Thymus (tissue), 11 donors: ENCODE measurements around the gene NEGR1. TPM values are rescaled to one million over a fixed set of nuclear protein-coding genes. Genes with fewer than 3 reads are reported as not detected.
"Not testable (repeated sequence)": the region's sequence is repeated elsewhere in the genome, so short reads cannot be mapped to it uniquely, and the experiment has no call there.

Experiments
- DNase-seq, 9 donors: peaks; one replicate each; pipeline ENCODE4 v3.0.0-alpha.2; 2013; ENCODE audit warnings: low spot score in 9 of 9, low read depth in 6 of 9, missing footprints in 1 of 9
- H3K27ac ChIP-seq, 2 donors: one replicate each; pipeline ENCODE4 v1.5.1; 2013; ENCODE audit warnings: control low read depth in 1 of 2, low read depth in 1 of 2, low read length in 1 of 2, mild to moderate bottlenecking in 1 of 2, moderate library complexity in 1 of 2
- H3K27me3 ChIP-seq, 2 donors: one replicate each; pipeline ENCODE4 v1.5.1; 2013; ENCODE audit warnings: low read length in 1 of 2; ENCODE audit not compliant: control insufficient read depth in 2 of 2, insufficient read depth in 1 of 2
- H3K36me3 ChIP-seq, 2 donors: one replicate each; pipeline ENCODE4 v1.5.1; 2013; ENCODE audit warnings: low read length in 1 of 2, mild to moderate bottlenecking in 1 of 2, moderate library complexity in 1 of 2; ENCODE audit not compliant: control insufficient read depth in 2 of 2, insufficient read depth in 2 of 2
- H3K4me1 ChIP-seq, 2 donors: one replicate each; pipeline ENCODE4 v1.5.1; 2013; ENCODE audit warnings: low read length in 2 of 2; ENCODE audit not compliant: control insufficient read depth in 2 of 2, insufficient read depth in 2 of 2
- H3K4me3 ChIP-seq, 2 donors: one replicate each; pipeline ENCODE4 v1.5.1; 2013; ENCODE audit warnings: low read length in 2 of 2, control low read depth in 1 of 2, mild to moderate bottlenecking in 1 of 2
- H3K9me3 ChIP-seq, 2 donors: one replicate each; pipeline ENCODE4 v1.5.1; 2013; ENCODE audit warnings: low read length in 1 of 2, mild to moderate bottlenecking in 1 of 2; ENCODE audit not compliant: control insufficient read depth in 2 of 2, insufficient read depth in 1 of 2
- WGBS: extraction: QIAGEN DNeasy Blood & Tissue Kit; methylation state at CpG from one replicate; pipeline ENCODE4 v1.1.7; 2013; 5-methylcytosine and 5-hydroxymethylcytosine counted together
- polyA plus RNA-seq: library from polyadenylated mRNA; stranded (reverse); fragments of 200-250 nt; gene quantifications from one replicate; pipeline ENCODE4 v1.2.3, GENCODE V29; 2013
- total RNA-seq: library from RNA; stranded (reverse); fragments of 120-200 nt; gene quantifications from one replicate; pipeline ENCODE4 v1.2.4, GENCODE V29; 2013
- donor health status: healthy.

NEGR1 gene
- total and polyA plus RNA-seq, 2 donors, result 2.8 to 3.3 TPM

DNA sequence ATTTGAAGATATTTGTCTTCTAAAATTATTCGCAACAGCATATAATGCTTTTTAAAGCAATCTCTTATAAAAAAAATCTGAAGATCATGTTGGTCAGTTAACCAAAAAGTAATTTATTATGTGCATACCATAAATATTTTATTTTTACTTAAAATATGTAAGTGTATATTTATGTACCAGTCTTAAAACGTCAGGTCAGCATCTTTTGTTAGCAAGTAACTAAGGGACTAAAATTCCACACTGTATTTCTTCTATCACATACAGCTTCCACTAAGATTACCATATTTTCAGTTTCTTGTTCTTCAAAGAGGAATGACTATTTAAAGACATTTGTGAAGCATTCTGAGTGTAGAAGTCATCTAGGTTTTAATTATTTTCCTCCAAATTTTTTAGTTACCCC, 19.6 kb downstream of the NEGR1 start:
- no peak overlapping the region for H3K27ac ChIP-seq
- no peak overlapping the region for H3K4me3 ChIP-seq
- no peaks in the 10 kb centered on the region for H3K9me3 ChIP-seq
- WGBS, result 96% methylated on average over 2 of the region's 2 CpGs
- no peak for DNase-seq
- H3K27me3 ChIP-seq, result no peaks in the 10 kb centered on the region
- H3K36me3 ChIP-seq, result no peaks in the 10 kb centered on the region
- no peaks in the 10 kb centered on the region for H3K4me1 ChIP-seq

DNA sequence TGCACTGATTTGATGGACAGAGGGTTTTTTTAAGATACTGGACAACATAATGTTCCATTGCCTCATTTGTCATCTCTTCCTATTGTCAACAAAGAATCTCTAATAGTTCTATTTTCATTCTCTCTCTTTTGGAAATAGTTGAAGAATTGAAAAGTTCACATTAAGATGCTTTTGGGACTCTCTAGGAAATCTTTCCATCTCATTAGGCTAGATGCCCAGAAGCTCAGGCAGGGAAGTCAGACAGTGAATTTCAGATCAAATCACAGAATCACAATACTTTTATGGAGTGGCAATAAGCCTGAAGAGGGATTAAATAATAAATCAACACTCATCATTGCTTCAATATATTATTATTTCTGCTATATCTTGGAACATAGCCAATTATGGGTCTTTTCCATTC, 29.2 kb downstream of the NEGR1 start:
- DNase-seq, result no peak
- Histone ChIP-seq H3K36me3 (no peaks in the 10 kb centered on the region), H3K4me3 (no peak overlapping the region), H3K27me3 (no peaks in the 10 kb centered on the region), H3K9me3 (no peaks in the 10 kb centered on the region), H3K27ac (no peak overlapping the region), H3K4me1 (no peaks in the 10 kb centered on the region)

DNA sequence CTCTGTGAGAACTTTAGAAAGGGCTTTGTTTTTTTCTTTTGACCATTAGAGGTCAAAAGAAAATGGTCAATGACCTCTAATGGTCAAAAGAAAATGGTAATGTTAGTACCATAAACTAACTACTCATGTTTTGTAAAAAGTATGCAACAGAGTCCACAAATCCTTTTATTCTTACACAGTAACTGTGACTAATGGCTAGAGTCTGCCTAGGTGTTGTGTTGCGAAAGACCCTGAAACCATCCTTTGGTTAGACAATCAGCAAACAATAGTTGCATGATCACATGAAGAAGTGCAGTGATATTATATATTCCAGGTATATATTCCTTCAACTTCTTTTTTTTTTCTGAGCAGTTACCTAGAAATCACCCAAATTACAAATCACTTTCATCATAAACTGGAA, 40.9 kb downstream of the NEGR1 start:
- WGBS, result 97% methylated on average over 1 of the region's 1 CpG
- no peak overlapping the region for H3K27ac ChIP-seq
- H3K4me3 ChIP-seq, result no peak overlapping the region
- H3K9me3 ChIP-seq, result no peaks in the 10 kb centered on the region
- H3K36me3 ChIP-seq, result no peaks in the 10 kb centered on the region
- no peaks in the 10 kb centered on the region for H3K4me1 ChIP-seq
- H3K27me3 ChIP-seq, result no peaks in the 10 kb centered on the region
- DNase-seq, result no peak

DNA sequence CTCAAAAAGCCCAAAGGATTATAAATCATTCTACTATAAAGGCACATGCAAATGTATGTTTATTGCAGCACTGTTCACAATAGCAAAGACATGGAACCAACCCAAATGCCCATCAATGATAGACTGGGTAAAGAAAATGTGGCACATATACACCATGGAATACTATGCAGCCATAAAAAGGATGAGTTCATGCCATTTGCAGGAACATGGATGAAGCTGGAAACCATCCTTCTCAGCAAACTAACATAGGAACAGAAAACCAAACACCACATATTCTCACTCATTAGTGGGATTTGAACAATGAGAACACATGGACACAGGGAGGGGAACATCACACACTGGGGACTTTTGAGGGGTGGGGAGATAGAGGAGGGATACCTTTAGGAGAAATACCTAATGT, 46.4 kb downstream of the NEGR1 start:
- H3K9me3 ChIP-seq, H3K27me3 ChIP-seq, DNase-seq, H3K27ac ChIP-seq, H3K4me1 ChIP-seq, H3K36me3 ChIP-seq, H3K4me3 ChIP-seq: not testable (repeated sequence)

DNA sequence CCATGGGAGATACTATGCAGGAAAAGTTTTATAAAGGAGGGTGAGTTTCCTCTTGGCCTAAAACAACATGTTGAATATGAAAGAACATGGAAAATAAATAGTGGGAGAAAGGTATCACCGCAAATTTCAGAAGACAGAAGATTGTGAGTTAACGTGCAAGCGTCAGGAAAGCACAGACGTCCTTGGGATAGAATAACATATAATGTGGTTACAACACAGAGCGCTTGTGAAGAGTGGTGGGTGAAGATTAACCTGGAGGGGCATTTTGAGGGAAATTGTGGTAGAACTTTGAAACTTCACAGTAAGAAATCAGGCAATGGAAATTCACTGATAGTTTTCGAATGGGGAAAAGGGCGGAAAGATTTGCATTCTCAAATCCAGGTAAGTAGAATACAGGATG, 47.3 kb downstream of the NEGR1 start:
- no peaks in the 10 kb centered on the region for H3K36me3 ChIP-seq
- DNase-seq, result no peak
- H3K9me3 ChIP-seq, result no peaks in the 10 kb centered on the region
- no peaks in the 10 kb centered on the region for H3K4me1 ChIP-seq
- no peaks in the 10 kb centered on the region for H3K27me3 ChIP-seq
- H3K27ac ChIP-seq, result no peak overlapping the region
- WGBS, result 98% methylated on average over 7 of the region's 7 CpGs
- H3K4me3 ChIP-seq, result no peak overlapping the region

DNA sequence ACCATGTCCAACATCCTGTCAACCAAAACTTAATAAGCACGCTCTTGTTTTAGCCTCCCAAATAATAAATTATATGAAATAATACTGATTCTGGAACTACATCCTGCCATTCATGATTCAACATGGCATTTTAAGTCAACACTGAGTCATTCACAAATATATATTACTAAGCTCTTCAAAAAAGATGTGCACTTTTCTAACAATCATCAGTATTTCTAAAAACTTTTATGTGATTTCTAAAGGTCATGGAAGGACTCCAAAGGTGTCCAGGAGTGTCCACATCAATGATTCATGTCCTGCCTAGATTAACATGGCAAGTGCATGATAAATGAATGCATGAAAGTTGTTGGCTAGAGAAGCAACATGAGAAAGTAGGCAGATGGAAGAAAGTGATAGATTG, 51.6 kb downstream of the NEGR1 start:
- no peak for DNase-seq
- Histone ChIP-seq H3K4me1 (no peaks in the 10 kb centered on the region), H3K27ac (no peak overlapping the region), H3K4me3 (no peak overlapping the region), H3K27me3 (no peaks in the 10 kb centered on the region), H3K36me3 (no peaks in the 10 kb centered on the region), H3K9me3 (no peaks in the 10 kb centered on the region)
- 96% methylated on average over 1 of the region's 1 CpG for WGBS

DNA sequence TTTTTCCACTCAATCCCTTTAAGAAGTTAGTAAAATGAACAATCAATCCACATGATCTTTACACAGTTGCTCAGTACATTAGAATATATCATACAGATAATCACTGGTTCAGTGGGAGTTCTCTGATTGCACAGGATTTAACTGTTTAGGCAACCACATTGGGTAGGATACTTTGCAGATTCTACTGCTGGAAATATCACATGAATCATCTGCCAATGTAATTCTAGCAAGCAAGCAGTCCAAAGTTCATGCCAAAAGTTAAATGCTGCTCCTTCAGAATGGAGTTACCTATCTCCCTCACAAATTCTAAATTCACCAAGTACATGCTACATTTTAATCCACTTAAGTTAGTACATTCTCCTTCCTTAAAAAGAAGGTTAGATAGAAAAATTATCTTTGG, 52.4 kb downstream of the NEGR1 start:
- H3K9me3 ChIP-seq, result no peaks in the 10 kb centered on the region
- no peaks in the 10 kb centered on the region for H3K36me3 ChIP-seq
- no peaks in the 10 kb centered on the region for H3K4me1 ChIP-seq
- no peaks in the 10 kb centered on the region for H3K27me3 ChIP-seq
- no peak overlapping the region for H3K27ac ChIP-seq
- no peak for DNase-seq
- no peak overlapping the region for H3K4me3 ChIP-seq

DNA sequence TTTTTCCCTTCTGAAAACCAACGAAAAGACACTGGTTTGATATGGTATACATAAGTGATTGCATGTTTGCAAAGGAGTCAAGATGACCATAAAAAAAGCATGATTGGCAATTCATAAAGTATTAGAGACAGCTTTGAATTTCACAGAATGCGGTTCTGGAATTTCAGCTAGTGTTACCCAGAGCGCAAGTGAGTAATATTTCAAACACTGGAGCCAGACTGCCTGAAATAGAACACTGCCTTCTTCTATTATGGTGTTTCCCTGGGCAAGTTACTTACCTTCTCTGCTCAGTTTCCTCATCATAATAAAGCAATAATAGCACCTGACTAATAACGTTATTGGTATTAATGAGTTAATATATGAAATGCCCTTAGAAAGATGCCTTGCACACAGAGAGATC, 54.7 kb downstream of the NEGR1 start:
- H3K36me3 ChIP-seq, result no peaks in the 10 kb centered on the region
- H3K4me1 ChIP-seq, result no peaks in the 10 kb centered on the region
- no peaks in the 10 kb centered on the region for H3K9me3 ChIP-seq
- no peak for DNase-seq
- H3K27ac ChIP-seq, result no peak overlapping the region
- 95% methylated on average over 4 of the region's 4 CpGs for WGBS
- no peak overlapping the region for H3K4me3 ChIP-seq
- no peaks in the 10 kb centered on the region for H3K27me3 ChIP-seq

DNA sequence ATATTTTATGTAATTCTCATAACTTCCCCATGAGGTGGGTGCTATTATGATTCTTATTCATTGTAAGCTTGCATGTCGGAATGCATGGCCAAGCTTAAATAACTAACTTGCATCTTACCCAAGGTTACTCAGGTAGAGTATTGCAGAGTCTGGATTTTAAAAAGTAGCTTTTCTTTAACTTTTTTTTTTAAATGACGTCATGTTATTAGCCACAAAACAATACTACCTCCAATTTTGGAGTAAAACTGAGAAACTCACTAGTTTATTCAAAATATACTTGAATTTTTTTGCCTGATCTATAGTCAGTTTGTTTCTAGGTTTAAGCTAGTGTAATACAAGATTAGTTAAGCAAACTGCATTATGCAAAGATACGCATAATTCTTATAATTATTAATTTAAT, 57.8 kb downstream of the NEGR1 start:
- 96% methylated on average over 3 of the region's 3 CpGs for WGBS
- Histone ChIP-seq H3K4me1 (no peaks in the 10 kb centered on the region), H3K36me3 (no peaks in the 10 kb centered on the region), H3K9me3 (no peaks in the 10 kb centered on the region), H3K27me3 (no peaks in the 10 kb centered on the region), H3K4me3 (no peak overlapping the region), H3K27ac (no peak overlapping the region)
- DNase-seq, result no peak

DNA sequence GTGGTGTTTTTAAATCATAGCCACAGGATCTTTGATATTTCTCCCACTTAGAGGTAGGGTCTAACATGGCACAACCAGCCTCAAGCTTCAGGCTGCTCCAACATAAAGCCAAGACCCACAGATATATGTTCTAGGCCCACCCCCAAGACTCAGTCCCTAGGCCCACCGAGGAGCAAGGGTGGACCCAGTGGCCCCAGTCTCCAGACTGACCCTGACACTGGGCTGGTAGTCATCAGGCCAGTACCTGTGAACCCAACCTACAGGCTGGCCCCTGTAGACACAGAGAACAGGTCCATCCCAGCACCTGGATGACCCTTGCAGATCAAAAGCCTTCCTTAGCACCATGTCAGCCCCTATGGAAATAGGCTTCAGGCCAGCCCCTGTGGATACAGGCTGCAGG, 60.5 kb downstream of the NEGR1 start:
- no peak for DNase-seq
- no peaks in the 10 kb centered on the region for H3K27me3 ChIP-seq
- H3K4me3 ChIP-seq, result no peak overlapping the region
- no peaks in the 10 kb centered on the region for H3K9me3 ChIP-seq
- 100% methylated on average over 1 of the region's 1 CpG for WGBS
- no peaks in the 10 kb centered on the region for H3K36me3 ChIP-seq
- H3K4me1 ChIP-seq, result no peaks in the 10 kb centered on the region
- H3K27ac ChIP-seq, result no peak overlapping the region
